PC-9 (cell line): ENCODE results near the gene STARD7. TPM values are rescaled to one million over a fixed set of nuclear protein-coding genes. Genes with fewer than 3 reads are reported as not detected.

ENCODE experiments used
- BruUV-seq: library from RNA; stranded (reverse); fragments of 400-500 nt; replicated peaks from 2 replicates; lab custom pipeline; 2021; lab: Mats Ljungman, UMichigan
- CTCF ChIA-PET: fragments of 300-600 bp; sonication (Branson Sonifier 250); formaldehyde crosslinking; loops from one replicate; lab custom pipeline; 2022; ENCODE audit warnings: antibody characterized with exemption; lab: Charles Lee
- POLR2A ChIA-PET: fragments of 300-600 bp; sonication (Branson Sonifier 250); formaldehyde crosslinking; loops from one replicate; lab custom pipeline; 2022; ENCODE audit warnings: antibody characterized with exemption; ENCODE audit not compliant: unreplicated experiment; lab: Charles Lee
- DNase-seq, 2 experiments: peaks; one replicate each; pipeline versions ENCODE4 v3.0.0 to v3.0.0-alpha.2; 2015 to 2022; ENCODE audit warnings: mixed read lengths in 1 of 2
- H2AFZ ChIP-seq: fragments of 200-600 bp; sonication (generic); 2 replicates; pipeline ENCODE4 v1.8.1; 2017; ENCODE audit warnings: antibody characterized with exemption
- H3F3A ChIP-seq: fragments of 200-600 bp; sonication (generic); 2 replicates; pipeline ENCODE4 v1.8.1; 2017; ENCODE audit warnings: antibody characterized with exemption, mild to moderate bottlenecking, low read depth; ENCODE audit not compliant: insufficient read depth
- H3K27ac ChIP-seq: fragments of 200-600 bp; sonication (generic); 2 replicates; pipeline ENCODE4 v1.6.1; 2016; ENCODE audit warnings: mixed run types
- H3K27me3 ChIP-seq: fragments of 200-600 bp; sonication (generic); 2 replicates; pipeline ENCODE4 v1.6.1; 2016; ENCODE audit warnings: low read depth, mixed run types; ENCODE audit not compliant: insufficient read depth
- H3K36me3 ChIP-seq: fragments of 200-600 bp; sonication (generic); 2 replicates; pipeline ENCODE4 v1.6.1; 2016; ENCODE audit warnings: low read depth, mixed run types
- H3K4me1 ChIP-seq: fragments of 200-600 bp; sonication (generic); replicated peaks from 2 replicates; pipeline ENCODE4 v1.6.1; 2016; ENCODE audit warnings: mixed run types; ENCODE audit not compliant: insufficient read depth
- H3K4me2 ChIP-seq: fragments of 200-600 bp; sonication (generic); 2 replicates; pipeline ENCODE4 v1.6.1; 2017; ENCODE audit warnings: mixed run types
- H3K4me3 ChIP-seq: fragments of 200-600 bp; sonication (generic); 2 replicates; pipeline ENCODE4 v1.6.1; 2016; ENCODE audit warnings: mixed run types
- H3K79me2 ChIP-seq: fragments of 200-600 bp; sonication (generic); 2 replicates; pipeline ENCODE4 v1.6.1; 2017; ENCODE audit warnings: low read depth, mixed run types
- H3K9me2 ChIP-seq: fragments of 200-600 bp; sonication (generic); 2 replicates; pipeline ENCODE4 v1.8.1; 2017; ENCODE audit warnings: mild to moderate bottlenecking; ENCODE audit not compliant: insufficient read depth
- H3K9me3 ChIP-seq: fragments of 200-600 bp; sonication (generic); 2 replicates; pipeline ENCODE4 v1.8.1; 2016; ENCODE audit warnings: low read depth; ENCODE audit not compliant: insufficient read depth
- H4K20me1 ChIP-seq: fragments of 200-600 bp; sonication (generic); 2 replicates; pipeline ENCODE4 v1.8.1; 2017; ENCODE audit not compliant: insufficient read depth
- CTCF ChIP-seq: fragments of 200-600 bp; sonication (generic); conservative IDR thresholded peaks from 2 replicates; pipeline ENCODE4 v1.6.1; 2017; ENCODE audit warnings: mixed run types, antibody characterized with exemption, mild to moderate bottlenecking, moderate library complexity
- EZH2 ChIP-seq: fragments of 200-600 bp; sonication (generic); IDR thresholded peaks from 2 replicates; pipeline ENCODE4 v1.8.0; 2017; ENCODE audit warnings: antibody characterized with exemption, low read depth
- intact Hi-C: fragments of 100-400 bp; cut with micrococcal nuclease; formaldehyde crosslinking; loops from one replicate; pipeline ENCODE4 v1.10.0; 2022; ENCODE audit not compliant: unreplicated experiment
- total RNA-seq: library from RNA; stranded (reverse); gene quantifications from 2 replicates; pipeline ENCODE4 v1.2.3, GENCODE V29; 2021

Gene STARD7
- total RNA-seq, 1 experiment from 2014 or later: 189 TPM

DNA sequence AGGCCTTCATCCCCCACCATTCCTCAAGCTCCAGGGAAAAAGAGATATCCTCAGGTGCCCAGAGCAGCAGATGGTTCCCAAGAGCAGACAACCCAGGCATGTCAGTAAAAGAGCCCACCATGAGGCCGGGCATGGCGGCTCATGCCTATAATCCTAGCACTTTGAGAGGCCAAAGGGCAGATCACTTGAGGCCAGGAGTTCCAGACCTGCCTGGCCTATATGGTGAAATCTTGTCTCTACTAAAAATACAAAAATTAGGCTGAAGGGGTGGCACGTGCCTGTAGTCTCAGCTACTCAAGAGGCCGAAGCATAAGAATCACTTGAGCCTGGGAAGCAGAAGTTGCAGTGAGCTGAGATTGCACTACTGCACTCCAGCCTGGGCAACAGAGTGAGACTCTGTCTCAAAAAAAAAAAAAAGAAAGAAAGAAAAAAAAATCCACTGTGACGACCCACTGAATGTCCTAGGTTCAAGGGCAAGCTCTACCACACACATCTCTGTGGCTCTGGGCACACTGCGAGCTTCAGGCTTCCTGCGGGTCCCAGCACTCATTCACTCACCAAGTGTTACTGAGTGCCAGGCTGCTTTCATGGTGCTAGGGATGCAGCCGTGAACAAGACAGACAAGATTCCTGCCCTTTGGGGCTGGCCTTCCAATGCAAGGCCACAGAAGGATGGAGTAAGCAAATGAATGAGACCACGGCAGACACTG, 56.9 kb downstream of the STARD7 start:
- intact Hi-C loops: no loop called here
- Histone ChIP-seq H3K79me2 (no peaks in the 10 kb centered on the region), H3K27ac (no peak overlapping the region), H3F3A (peaks cover 7% of the 10 kb centered on the region; the same call in 1 of the 2 replicates), H3K4me3 (no peak overlapping the region), H3K4me2 (no peak overlapping the region), H2AFZ (no peak overlapping the region), H3K9me2 (no peaks in the 10 kb centered on the region), H3K9me3 (no peaks in the 10 kb centered on the region), H3K4me1 (0 out of 2 replicates have a peak, but pooled peaks cover 3% of the 10 kb centered on the region), H4K20me1 (no peaks in the 10 kb centered on the region), H3K36me3 (no peaks in the 10 kb centered on the region), H3K27me3 (peaks cover 8% of the 10 kb centered on the region; the same call in 1 of the 2 replicates)
- POLR2A ChIA-PET: no interaction called here
- DNase-seq: no peak
- CTCF ChIA-PET: no interaction called here
- TF ChIP-seq EZH2 (no peak), CTCF (no peak)
- BruUV-seq: no TSS peak

GRCh38 chr2:96150791-96151594, 57.6 kb downstream of the STARD7 start:
- no TSS peak for BruUV-seq
- Histone ChIP-seq H3F3A (peaks cover 7% of the 10 kb centered on the region; the same call in 1 of the 2 replicates), H3K27ac (no peak overlapping the region), H3K9me3 (no peaks in the 10 kb centered on the region), H2AFZ (no peak overlapping the region), H3K36me3 (no peaks in the 10 kb centered on the region), H4K20me1 (no peaks in the 10 kb centered on the region), H3K79me2 (no peaks in the 10 kb centered on the region), H3K9me2 (no peaks in the 10 kb centered on the region), H3K4me3 (no peak overlapping the region), H3K27me3 (peaks cover 8% of the 10 kb centered on the region; the same call in 1 of the 2 replicates), H3K4me2 (no peak overlapping the region), H3K4me1 (0 out of 2 replicates have a peak, but pooled peaks cover 3% of the 10 kb centered on the region)
- no peak for DNase-seq
- ChIA-PET CTCF (no interaction called here), POLR2A (no interaction called here)
- TF ChIP-seq CTCF (no peak), EZH2 (no peak)
- intact Hi-C loops: no loop called here

DNA sequence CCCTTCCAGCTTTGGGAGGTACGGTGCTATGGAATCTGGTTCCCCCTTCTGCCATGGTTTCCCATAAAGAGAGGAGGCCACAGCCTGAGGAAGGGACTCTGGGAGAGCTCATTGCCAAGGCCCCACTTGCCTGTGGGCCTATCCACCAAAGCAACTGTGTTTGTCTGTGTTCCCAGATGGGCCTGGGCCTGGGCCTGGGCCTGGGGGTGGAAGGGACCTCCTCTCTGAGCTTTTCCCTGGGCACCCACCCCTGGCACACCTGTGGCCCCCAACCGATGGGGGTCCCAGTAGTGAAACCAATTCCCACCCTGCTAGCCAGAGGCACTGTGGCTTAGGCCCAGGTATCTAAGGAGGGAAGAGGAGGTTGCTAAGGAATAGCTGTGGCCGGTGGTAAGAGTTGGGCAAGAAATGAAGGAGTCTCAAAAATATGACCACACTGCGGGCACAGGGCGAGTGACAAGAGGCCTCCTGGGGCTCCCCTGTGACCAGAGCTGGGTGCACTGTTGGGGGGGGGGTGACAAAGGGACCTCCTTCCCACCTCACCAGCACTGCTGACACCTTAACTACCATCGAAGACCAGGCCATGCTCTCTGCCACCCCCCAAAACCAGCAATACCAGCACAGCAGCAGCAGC, 58.5 kb downstream of the STARD7 start:
- H3K27ac ChIP-seq: no peak overlapping the region
- CTCF ChIA-PET: no interaction called here
- no peaks in the 10 kb centered on the region for H3K9me3 ChIP-seq

More for the DNA sequence above, 58.5 kb downstream of the STARD7 start:
- no TSS peak for BruUV-seq
- Histone ChIP-seq H3K4me3 (no peak overlapping the region), H3F3A (peaks cover 7% of the 10 kb centered on the region; the same call in 1 of the 2 replicates), H2AFZ (no peak overlapping the region), H3K9me2 (no peaks in the 10 kb centered on the region), H3K79me2 (no peaks in the 10 kb centered on the region), H3K4me2 (no peak overlapping the region), H3K27me3 (peaks cover 2% of the 10 kb centered on the region; the same call in 1 of the 2 replicates), H3K4me1 (0 out of 2 replicates have a peak, but pooled peaks cover 6% of the 10 kb centered on the region), H3K36me3 (no peaks in the 10 kb centered on the region), H4K20me1 (no peaks in the 10 kb centered on the region)
- intact Hi-C loops: no loop called here
- no peak for DNase-seq
- TF ChIP-seq EZH2: no peak
- no peak for TF ChIP-seq CTCF
- POLR2A ChIA-PET: no interaction called here
